H9 (cell line): ENCODE results near the gene EPYC. TPM values are rescaled to one million over a fixed set of nuclear protein-coding genes. Genes with fewer than 3 reads are reported as not detected.

ENCODE experiments used
- DNase-seq: peaks from one replicate; pipeline ENCODE4 v3.0.0-alpha.2; 2017
- H2AFZ ChIP-seq: one replicate; pipeline ENCODE4 v1.6.1; 2013; ENCODE audit warnings: mild to moderate bottlenecking, low read length, control low read depth, moderate library complexity
- H2AK5ac ChIP-seq: 2 replicates; pipeline ENCODE4 v1.6.1; 2013; ENCODE audit warnings: low read length, control low read depth, mixed read lengths; ENCODE audit not compliant: insufficient read length
- H2BK120ac ChIP-seq: one replicate; pipeline ENCODE4 v1.6.1; 2013; ENCODE audit warnings: low read depth, mild to moderate bottlenecking, low read length, control low read depth, inconsistent platforms; ENCODE audit not compliant: poor library complexity, severe bottlenecking
- H2BK12ac ChIP-seq: 2 replicates; pipeline ENCODE4 v1.6.1; 2013; ENCODE audit warnings: low read length, control low read depth, mixed read lengths, low read depth; ENCODE audit not compliant: insufficient read length
- H2BK15ac ChIP-seq: 2 replicates; pipeline ENCODE4 v1.6.1; 2013; ENCODE audit warnings: low read depth, low read length, control low read depth
- H2BK20ac ChIP-seq: one replicate; pipeline ENCODE4 v1.6.1; 2013; ENCODE audit warnings: low read depth, mild to moderate bottlenecking, low read length, control low read depth, inconsistent platforms; ENCODE audit not compliant: poor library complexity, severe bottlenecking
- H2BK5ac ChIP-seq: 2 replicates; pipeline ENCODE4 v1.6.1; 2013; ENCODE audit warnings: low read length, control low read depth, mixed read lengths; ENCODE audit not compliant: insufficient read length
- H3K14ac ChIP-seq: 2 replicates; pipeline ENCODE4 v1.6.1; 2013; ENCODE audit warnings: low read length, control low read depth; ENCODE audit not compliant: insufficient read depth
- H3K18ac ChIP-seq: 2 replicates; pipeline ENCODE4 v1.6.1; 2013; ENCODE audit warnings: low read depth, mild to moderate bottlenecking, mixed read lengths, low read length, control low read depth; ENCODE audit not compliant: insufficient read length
- H3K23ac ChIP-seq: 2 replicates; pipeline ENCODE4 v1.6.1; 2013; ENCODE audit warnings: low read length, control low read depth, mixed read lengths, low read depth; ENCODE audit not compliant: insufficient read length
- H3K23me2 ChIP-seq: 2 replicates; pipeline ENCODE4 v1.6.1; 2013; ENCODE audit warnings: low read depth, mild to moderate bottlenecking, mixed read lengths, low read length, control low read depth; ENCODE audit not compliant: insufficient read length, poor library complexity, severe bottlenecking
- H3K27ac ChIP-seq: 2 replicates; pipeline ENCODE4 v1.5.1; 2013; ENCODE audit warnings: low read length, control low read depth, mixed read lengths, low read depth; ENCODE audit not compliant: insufficient read length
- H3K27me3 ChIP-seq: 2 replicates; pipeline ENCODE4 v1.6.1; 2013; ENCODE audit warnings: low read length, control low read depth, inconsistent platforms; ENCODE audit not compliant: insufficient read depth
- H3K4ac ChIP-seq: 2 replicates; pipeline ENCODE4 v1.6.1; 2013; ENCODE audit warnings: low read depth, mild to moderate bottlenecking, control low read depth, inconsistent platforms, low read length, moderate library complexity
- H3K4me1 ChIP-seq: 2 replicates; pipeline ENCODE4 v1.6.1; 2013; ENCODE audit warnings: low read length, control low read depth, inconsistent platforms; ENCODE audit not compliant: insufficient read depth
- H3K4me2 ChIP-seq: 2 replicates; pipeline ENCODE4 v1.6.1; 2013; ENCODE audit warnings: low read length, control low read depth, mixed read lengths; ENCODE audit not compliant: insufficient read length, insufficient read depth
- H3K56ac ChIP-seq: 2 replicates; pipeline ENCODE4 v1.6.1; 2013; ENCODE audit warnings: low read depth, mild to moderate bottlenecking, mixed read lengths, low read length, control low read depth; ENCODE audit not compliant: insufficient read length
- H3K79me1 ChIP-seq: 2 replicates; pipeline ENCODE4 v1.6.1; 2013; ENCODE audit warnings: low read depth, mild to moderate bottlenecking, moderate library complexity, low read length, control low read depth, inconsistent platforms; ENCODE audit not compliant: insufficient read depth, poor library complexity, severe bottlenecking
- H3K79me2 ChIP-seq: 2 replicates; pipeline ENCODE4 v1.6.1; 2013; ENCODE audit warnings: low read length, control low read depth, inconsistent platforms; ENCODE audit not compliant: insufficient read depth
- H3K9ac ChIP-seq: 2 replicates; pipeline ENCODE4 v1.6.1; 2013; ENCODE audit warnings: low read length, control low read depth, mixed read lengths; ENCODE audit not compliant: insufficient read length; ENCODE audit errors: extremely low read depth
- H3K9me3 ChIP-seq: one replicate; pipeline ENCODE4 v1.6.1; 2013; ENCODE audit warnings: low read depth, low read length, inconsistent platforms; ENCODE audit not compliant: control insufficient read depth
- H3T11ph ChIP-seq: one replicate; pipeline ENCODE4 v1.6.1; 2013; ENCODE audit warnings: mild to moderate bottlenecking, low read length, control low read depth, inconsistent platforms
- H4K20me1 ChIP-seq: one replicate; pipeline ENCODE4 v1.6.1; 2013; ENCODE audit not compliant: control insufficient read depth, insufficient read length, insufficient read depth
- H4K5ac ChIP-seq: 2 replicates; pipeline ENCODE4 v1.6.1; 2013; ENCODE audit warnings: low read depth, mild to moderate bottlenecking, mixed read lengths, low read length, control low read depth; ENCODE audit not compliant: insufficient read length
- H4K8ac ChIP-seq: replicated peaks from 2 replicates; pipeline ENCODE4 v1.6.1; 2013; ENCODE audit warnings: low read length, control low read depth, mixed read lengths, low read depth; ENCODE audit not compliant: insufficient read length
- H4K91ac ChIP-seq: 2 replicates; pipeline ENCODE4 v1.6.1; 2013; ENCODE audit warnings: low read depth, mild to moderate bottlenecking, moderate library complexity, mixed read lengths, low read length, control low read depth; ENCODE audit not compliant: insufficient read length
- H3K27ac Mint-ChIP-seq, 3 experiments: 2 replicates in 2 of 3; 3 replicates in 1 of 3; pipeline ENCODE4 v1.8.0; 2020 to 2021; ENCODE audit warnings: mixed read lengths in 3 of 3, mild to moderate bottlenecking in 1 of 3, moderate library complexity in 1 of 3
- H3K27me3 Mint-ChIP-seq: 2 replicates; pipeline ENCODE4 v1.8.0; 2021; ENCODE audit warnings: low read depth, mild to moderate bottlenecking, moderate library complexity, mixed read lengths
- H3K36me3 Mint-ChIP-seq, 3 experiments: 2 replicates in 2 of 3; 3 replicates in 1 of 3; pipeline ENCODE4 v1.8.0; 2020 to 2021; ENCODE audit warnings: low read depth in 3 of 3, mixed read lengths in 3 of 3; ENCODE audit not compliant: insufficient read depth in 1 of 3
- H3K4me1 Mint-ChIP-seq, 2 experiments: 2 replicates each; pipeline ENCODE4 v1.8.0; 2020; ENCODE audit warnings: mixed read lengths in 2 of 2
- H3K4me3 Mint-ChIP-seq, 2 experiments: 2 replicates in 1 of 2; 3 replicates in 1 of 2; pipeline ENCODE4 v1.8.0; 2020 to 2021; ENCODE audit warnings: mild to moderate bottlenecking in 2 of 2, mixed read lengths in 2 of 2, moderate library complexity in 1 of 2
- H3K9me3 Mint-ChIP-seq, 2 experiments: 2 replicates in 1 of 2; 3 replicates in 1 of 2; pipeline ENCODE4 v1.8.0; 2020; ENCODE audit warnings: mild to moderate bottlenecking in 2 of 2, mixed read lengths in 2 of 2, moderate library complexity in 1 of 2
- WGBS: extraction: QIAGEN DNeasy Blood & Tissue Kit; methylation state at CpG from one replicate; pipeline ENCODE4 v1.1.7; 2013; ENCODE audit warnings: missing lambda C conversion rate, low lambda C conversion rate, mixed read lengths; ENCODE audit not compliant: insufficient read length; ENCODE audit errors: extremely low coverage; 5-methylcytosine and 5-hydroxymethylcytosine counted together
- total RNA-seq: library from RNA; stranded (reverse); gene quantifications from 2 replicates; pipeline ENCODE4 v1.2.1, GENCODE V29; 2021
- TF ChIP-seq, protein P1 (sequence below): fragments of 200-600 bp; sonication (generic); conservative IDR thresholded peaks from 3 replicates; pipeline ENCODE4 v1.8.0; 2021; ENCODE audit warnings: antibody characterized with exemption, mild to moderate bottlenecking

EPYC gene
- total RNA-seq, 1 experiment from 2014 or later: not detected

- Histone ChIP-seq H3K23ac (no peak overlapping the region), H3K27ac (no peak overlapping the region), H3K4ac (no peak overlapping the region), H3K79me1 (no peaks in the 10 kb centered on the region), H2BK5ac (no peak overlapping the region), H2AFZ (no peak overlapping the region), H2BK20ac (no peak overlapping the region), H3K18ac (no peak overlapping the region), H2BK12ac (no peak overlapping the region), H3K27me3 (no peaks in the 10 kb centered on the region), H4K91ac (no peak overlapping the region), H4K5ac (no peak overlapping the region), H4K20me1 (no peaks in the 10 kb centered on the region), H3K23me2 (no peaks in the 10 kb centered on the region), H3K9ac (no peak overlapping the region), H3K56ac (no peak overlapping the region), H3K4me2 (no peak overlapping the region), H2AK5ac (no peak overlapping the region), H2BK120ac (no peak overlapping the region), H3T11ph (no peak overlapping the region), H4K8ac (no peak overlapping the region), H3K9me3 (no peaks in the 10 kb centered on the region), H2BK15ac (no peak overlapping the region), H3K14ac (no peak overlapping the region), H3K4me1 (no peaks in the 10 kb centered on the region), H3K79me2 (no peaks in the 10 kb centered on the region)
- DNase-seq: no peak
- Mint-ChIP-seq H3K4me1 (no peaks in the 10 kb centered on the region), H3K36me3 (peaks cover 4 to 14% (median 6%) of the 10 kb centered on the region in 3 experiments; a peak in 4 of 7 replicates), H3K27me3 (no peaks in the 10 kb centered on the region; the same call in 1 of the 2 replicates), H3K9me3 (peaks cover 14 to 21% of the 10 kb centered on the region in 2 experiments), H3K27ac (no peak overlapping the region), H3K4me3 (no peak overlapping the region)
- TF ChIP-seq, protein P1, sequence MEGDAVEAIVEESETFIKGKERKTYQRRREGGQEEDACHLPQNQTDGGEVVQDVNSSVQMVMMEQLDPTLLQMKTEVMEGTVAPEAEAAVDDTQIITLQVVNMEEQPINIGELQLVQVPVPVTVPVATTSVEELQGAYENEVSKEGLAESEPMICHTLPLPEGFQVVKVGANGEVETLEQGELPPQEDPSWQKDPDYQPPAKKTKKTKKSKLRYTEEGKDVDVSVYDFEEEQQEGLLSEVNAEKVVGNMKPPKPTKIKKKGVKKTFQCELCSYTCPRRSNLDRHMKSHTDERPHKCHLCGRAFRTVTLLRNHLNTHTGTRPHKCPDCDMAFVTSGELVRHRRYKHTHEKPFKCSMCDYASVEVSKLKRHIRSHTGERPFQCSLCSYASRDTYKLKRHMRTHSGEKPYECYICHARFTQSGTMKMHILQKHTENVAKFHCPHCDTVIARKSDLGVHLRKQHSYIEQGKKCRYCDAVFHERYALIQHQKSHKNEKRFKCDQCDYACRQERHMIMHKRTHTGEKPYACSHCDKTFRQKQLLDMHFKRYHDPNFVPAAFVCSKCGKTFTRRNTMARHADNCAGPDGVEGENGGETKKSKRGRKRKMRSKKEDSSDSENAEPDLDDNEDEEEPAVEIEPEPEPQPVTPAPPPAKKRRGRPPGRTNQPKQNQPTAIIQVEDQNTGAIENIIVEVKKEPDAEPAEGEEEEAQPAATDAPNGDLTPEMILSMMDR: no peak
- no CpG with 5 or more reads among the region's 5 CpGs for WGBS
Observed at GRCh38 chr12:90925562-90925961, 79.2 kb downstream of the EPYC start.
